Measurements from ENCODE around the gene NUP62CL.

NUP62CL gene

DNA sequence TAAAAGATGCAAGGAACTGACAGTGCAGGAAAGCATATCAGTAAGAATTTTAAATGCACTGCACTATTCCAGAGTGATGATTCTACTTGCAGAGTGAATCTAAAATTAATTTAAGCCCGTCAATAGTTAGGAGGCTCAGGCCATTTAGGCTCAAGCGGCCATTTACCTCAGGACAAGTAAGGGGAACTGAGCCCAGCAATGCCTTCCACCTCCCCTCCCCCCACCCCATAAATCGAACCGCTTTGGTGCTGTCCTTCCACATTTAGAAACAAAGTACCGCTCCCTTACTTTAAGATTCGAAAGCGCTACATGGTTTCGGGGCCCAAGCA, 88.3 kb downstream of the NUP62CL start:
- no peak for DNase-seq
- H3K27me3 Mint-ChIP-seq, result no peaks in the 10 kb centered on the region
- H3K4me3 Mint-ChIP-seq, result peak overlapping the region; percentile 92 to 97
- no peaks in the 10 kb centered on the region for H3K9me3 Mint-ChIP-seq
- peaks cover 5 to 27% of the 10 kb centered on the region in 2 donors for H3K4me1 Mint-ChIP-seq
- ATAC-seq (replicated peaks), result no peak
- H3K36me3 Mint-ChIP-seq, result peaks cover 13 to 14% of the 10 kb centered on the region in 2 donors
- peak overlapping the region; percentile 20 for H3K27ac Mint-ChIP-seq

DNA sequence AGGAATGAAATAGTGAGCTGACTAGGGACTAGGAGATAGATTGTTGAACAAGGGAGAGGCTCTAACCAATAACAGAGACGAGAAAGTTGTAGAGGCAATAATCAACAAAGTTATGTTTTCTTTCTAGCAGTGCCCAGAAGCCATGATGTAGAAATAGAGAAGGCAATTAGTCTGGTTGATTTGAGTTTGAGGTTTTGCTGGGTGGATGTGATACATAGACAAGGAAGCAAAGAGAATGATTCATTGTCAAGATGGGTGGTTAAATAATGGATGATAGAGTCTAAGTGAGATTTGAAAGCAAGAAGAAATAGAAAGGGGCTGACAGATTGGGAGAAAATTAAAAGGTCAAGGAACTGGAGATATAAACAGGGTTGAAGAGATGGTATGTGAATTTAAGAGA, 98.8 kb downstream of the NUP62CL start:
- ATAC-seq (replicated peaks) (no peak), DNase-seq (no peak)
- H3K36me3 Mint-ChIP-seq, result peaks cover 10 to 19% of the 10 kb centered on the region in 2 donors
- H3K27ac Mint-ChIP-seq, result no peak overlapping the region
- peaks cover 3 to 17% of the 10 kb centered on the region in 2 donors for H3K4me1 Mint-ChIP-seq
- H3K4me3 Mint-ChIP-seq, result no peak overlapping the region
- no peaks in the 10 kb centered on the region for H3K9me3 Mint-ChIP-seq
- H3K27me3 Mint-ChIP-seq, result no peaks in the 10 kb centered on the region

DNA sequence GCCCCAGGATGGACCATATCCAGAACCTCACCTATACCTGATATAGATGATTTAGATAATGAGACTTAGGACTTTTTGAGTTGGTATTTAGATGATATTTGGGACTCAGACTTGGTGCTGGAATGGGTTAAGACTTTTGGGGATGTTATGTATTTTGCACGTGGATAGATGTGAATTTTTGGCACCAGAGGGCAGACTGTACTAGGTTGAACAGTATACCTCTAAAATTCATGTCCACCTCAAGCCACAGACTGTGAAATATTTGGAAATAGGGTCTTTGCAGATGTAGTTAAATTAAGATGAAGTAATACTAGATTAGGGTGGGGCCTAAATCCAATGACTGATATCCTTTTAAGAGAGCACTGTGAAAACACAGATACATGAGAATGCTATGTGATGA, 103.3 kb downstream of the NUP62CL start:
- Mint-ChIP-seq H3K27me3 (no peaks in the 10 kb centered on the region), H3K4me1 (peaks cover 3 to 11% of the 10 kb centered on the region in 2 donors)
- no peak for DNase-seq

DNA sequence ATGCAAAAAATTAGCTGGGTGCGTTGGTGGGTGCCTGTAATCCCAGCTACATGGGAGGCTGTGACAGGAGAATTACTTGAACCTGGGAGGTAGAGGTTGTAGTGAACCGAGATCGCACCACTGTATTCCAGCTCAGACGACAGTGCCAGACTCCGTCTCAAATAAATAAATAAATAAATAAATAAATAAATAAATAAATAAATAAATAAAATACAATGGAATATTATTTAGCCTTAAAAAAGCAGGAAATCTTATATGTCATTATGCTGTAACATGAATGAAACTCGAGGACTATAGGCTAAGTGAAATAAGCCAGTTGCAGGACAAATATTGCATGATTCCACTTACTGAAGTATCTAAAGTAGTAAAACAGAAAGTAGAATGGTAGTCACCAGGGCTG, 130.1 kb downstream of the NUP62CL start:
- no peak for ATAC-seq (replicated peaks)

More for the DNA sequence above, 103.3 kb downstream of the NUP62CL start:
- H3K4me3 Mint-ChIP-seq, result no peak overlapping the region
- H3K36me3 Mint-ChIP-seq, result peaks cover 9 to 19% of the 10 kb centered on the region in 2 donors
- no peak for ATAC-seq (replicated peaks)
- H3K27ac Mint-ChIP-seq, result no peak overlapping the region
- no peaks in the 10 kb centered on the region for H3K9me3 Mint-ChIP-seq

More for the DNA sequence above, 130.1 kb downstream of the NUP62CL start:
- H3K9me3 Mint-ChIP-seq, result peaks cover 11 to 22% of the 10 kb centered on the region in 2 donors
- peaks cover 18 to 40% of the 10 kb centered on the region in 2 donors for H3K36me3 Mint-ChIP-seq
- no peak for DNase-seq
- no peaks in the 10 kb centered on the region for H3K27me3 Mint-ChIP-seq
- no peak overlapping the region for H3K27ac Mint-ChIP-seq
- H3K4me1 Mint-ChIP-seq, result peaks cover 5 to 14% of the 10 kb centered on the region in 2 donors
- no peak overlapping the region for H3K4me3 Mint-ChIP-seq

All from stimulated activated naive B cell treated with anti-CD40 and anti-IgM and Interleukin-4, amounts not matched to agents 10 μg/mL and 1 μg/mL and 100 μg/mL, for 72 hours (primary cell).